Endothelial cell of hepatic sinusoid (primary cell): ENCODE data around the gene CASKIN1.
"Not testable (repeated sequence)": the region's sequence is repeated elsewhere in the genome, so short reads cannot be mapped to it uniquely, and the experiment has no call there.

Experiments used
- in situ Hi-C: cut with HindIII; loops from 2 replicates; pipeline ENCODE4 v1.10.0; 2017; ENCODE audit warnings: low sequenced_read_pairs

CASKIN1 gene

DNA sequence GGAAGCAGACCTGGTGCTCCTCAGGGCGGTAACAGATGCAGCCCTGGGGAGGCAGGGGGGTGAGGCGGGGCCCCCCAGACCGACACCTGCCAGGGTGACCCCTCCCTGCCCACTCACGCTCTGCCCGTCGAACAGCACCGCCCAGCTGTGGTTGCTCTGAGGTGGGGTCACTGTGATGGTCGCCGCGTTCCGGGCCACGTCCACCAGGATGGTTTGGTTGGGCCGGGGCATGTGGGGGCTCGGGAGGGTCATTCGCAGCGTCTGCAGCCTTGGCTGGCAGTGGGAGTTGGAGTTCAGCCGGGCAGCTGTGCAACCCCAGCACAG is 13.6 kb upstream of the CASKIN1 start:
- in situ Hi-C loops = no loop called here

DNA sequence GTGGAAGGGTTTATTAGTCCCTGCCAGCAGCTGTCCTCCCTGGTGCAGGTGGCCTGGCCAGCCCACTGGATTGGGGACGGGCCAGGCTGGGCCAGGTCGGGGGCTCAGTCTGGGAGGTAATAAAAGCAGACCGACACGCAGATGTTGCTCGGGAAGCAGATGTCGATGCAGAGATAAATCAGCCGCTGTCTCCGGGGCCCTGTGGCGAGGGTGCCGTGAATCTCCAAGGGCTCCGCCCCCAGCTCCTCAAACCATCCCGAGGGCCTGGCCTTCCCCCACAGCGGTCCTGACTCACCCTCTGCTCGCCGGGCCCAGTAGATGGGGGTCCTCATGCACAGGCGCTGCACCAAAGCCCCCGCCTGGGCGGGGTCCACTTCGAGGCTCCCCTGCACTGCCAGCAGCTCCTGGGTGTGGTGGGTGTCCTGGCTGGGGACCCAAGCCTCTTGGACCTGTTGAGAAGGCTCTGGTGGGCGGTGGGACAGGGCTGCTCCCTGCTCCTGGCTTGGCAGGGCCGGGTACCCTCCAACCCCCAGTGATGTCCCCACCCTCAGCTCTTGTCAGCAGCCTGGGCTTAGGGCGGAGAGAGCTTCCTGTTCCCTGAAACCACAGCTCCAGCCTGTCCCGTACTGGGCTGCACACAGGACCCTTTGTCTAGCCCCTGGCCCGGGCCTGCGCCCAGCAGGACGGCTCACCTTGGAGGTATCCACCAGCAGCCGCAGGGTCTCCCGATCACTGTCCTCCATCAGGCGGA is 13.0 kb upstream of the CASKIN1 start:
- in situ Hi-C loops = no loop called here

DNA sequence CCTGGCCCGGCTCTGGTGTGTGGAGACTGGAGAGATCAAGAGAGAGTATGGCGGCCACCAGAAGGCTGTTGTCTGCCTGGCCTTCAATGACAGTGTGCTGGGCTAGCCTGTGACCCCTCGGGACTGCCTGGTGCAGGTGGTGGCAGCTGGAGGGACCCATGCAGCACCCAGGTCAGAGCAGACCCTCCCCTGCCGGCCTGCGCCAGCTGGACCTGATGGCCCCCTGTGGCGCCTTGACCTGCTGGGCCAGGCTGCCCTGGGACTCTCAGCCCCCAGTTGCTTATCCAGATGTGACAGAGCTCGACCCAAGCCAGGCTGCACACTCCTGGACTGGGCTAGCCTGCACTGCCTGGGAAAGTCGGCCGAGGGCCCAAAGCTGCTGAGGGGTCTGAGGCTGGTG is 12.4 kb upstream of the CASKIN1 start:
- in situ Hi-C loops = no loop called here

DNA sequence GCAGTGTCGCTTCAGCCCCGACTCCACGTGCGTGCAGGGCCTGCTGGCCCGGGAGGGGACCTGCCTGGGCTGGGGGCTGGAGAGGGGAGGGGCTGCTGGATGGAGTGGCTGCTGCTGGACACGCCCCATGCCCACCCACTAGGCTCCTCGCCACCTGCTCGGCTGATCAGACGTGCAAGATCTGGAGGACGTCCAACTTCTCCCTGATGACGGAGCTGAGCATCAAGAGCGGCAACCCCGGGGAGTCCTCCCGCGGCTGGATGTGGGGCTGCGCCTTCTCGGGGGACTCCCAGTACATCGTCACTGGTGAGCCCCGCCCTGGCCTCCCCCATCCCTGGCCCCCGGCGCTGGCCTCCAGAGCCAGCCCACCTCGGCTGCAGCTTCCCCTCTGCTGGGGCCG is 11.9 kb upstream of the CASKIN1 start:
- in situ Hi-C loops = no loop called here

DNA sequence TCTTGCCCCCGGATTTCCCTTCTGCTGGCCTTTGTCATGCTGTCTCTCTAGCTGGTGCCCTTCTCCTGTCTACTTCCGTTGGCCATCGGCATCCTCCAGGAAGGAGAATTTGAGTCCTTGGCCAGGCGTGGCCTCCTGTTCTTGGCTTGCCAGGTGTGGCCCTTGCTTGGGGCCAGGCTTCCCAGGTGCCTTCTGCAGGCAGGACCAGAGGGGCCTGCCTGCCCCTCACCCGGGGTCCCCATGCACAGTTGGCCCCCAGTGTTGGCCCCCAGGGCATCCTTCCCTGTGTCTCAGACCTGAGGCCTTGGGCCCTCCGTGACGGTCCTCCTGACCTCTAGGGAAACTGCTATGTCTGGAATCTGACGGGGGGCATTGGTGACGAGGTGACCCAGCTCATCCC is 11.5 kb upstream of the CASKIN1 start:
- in situ Hi-C loops = no loop called here

GRCh38 chr16:2206780-2207433 is 10.5 kb upstream of the CASKIN1 start:
- in situ Hi-C loops = no loop called here

DNA sequence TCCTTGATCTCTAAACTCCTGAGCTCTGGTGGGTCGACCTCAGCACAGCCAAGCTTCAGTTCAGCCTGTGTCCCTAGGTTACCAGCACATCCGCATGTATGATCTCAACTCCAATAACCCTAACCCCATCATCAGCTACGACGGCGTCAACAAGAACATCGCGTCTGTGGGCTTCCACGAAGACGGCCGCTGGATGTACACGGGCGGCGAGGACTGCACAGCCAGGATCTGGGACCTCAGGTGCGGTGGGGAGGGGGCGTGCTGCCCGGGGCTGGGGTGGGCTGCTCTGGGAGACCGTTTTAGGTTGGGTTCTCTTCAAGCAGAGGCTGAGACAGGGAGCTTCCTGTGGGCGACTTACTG is 10.0 kb upstream of the CASKIN1 start:
- in situ Hi-C loops = no loop called here

DNA sequence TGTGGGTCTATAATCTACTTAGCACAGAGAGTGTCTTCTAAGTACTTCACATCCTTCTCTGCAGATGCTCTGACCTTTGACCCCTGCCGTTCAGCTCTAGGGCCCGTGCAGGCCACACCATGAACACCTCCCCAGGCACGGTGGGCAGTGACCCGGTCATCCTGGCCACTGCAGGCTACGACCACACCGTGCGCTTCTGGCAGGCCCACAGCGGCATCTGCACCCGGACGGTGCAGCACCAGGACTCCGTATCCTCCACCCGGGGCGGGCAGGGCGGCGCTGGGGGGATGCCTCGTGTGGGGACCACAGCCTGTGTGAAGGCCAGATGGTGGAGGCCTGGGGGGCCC is 9.5 kb upstream of the CASKIN1 start:
- in situ Hi-C loops = no loop called here

GRCh38 chr16:2205104-2205966 is 8.9 kb upstream of the CASKIN1 start, which contains the start of gene MLST8:
TSS of gene MLST8 (plus strand) at chr16:2205454. CDS start at chr16:2206086, 632 bp downstream.
- in situ Hi-C loops = no loop called here

- in situ Hi-C loops = no loop called here
These were observed 8.2 kb upstream of the CASKIN1 start for GRCh38 chr16:2204416-2205103.

DNA sequence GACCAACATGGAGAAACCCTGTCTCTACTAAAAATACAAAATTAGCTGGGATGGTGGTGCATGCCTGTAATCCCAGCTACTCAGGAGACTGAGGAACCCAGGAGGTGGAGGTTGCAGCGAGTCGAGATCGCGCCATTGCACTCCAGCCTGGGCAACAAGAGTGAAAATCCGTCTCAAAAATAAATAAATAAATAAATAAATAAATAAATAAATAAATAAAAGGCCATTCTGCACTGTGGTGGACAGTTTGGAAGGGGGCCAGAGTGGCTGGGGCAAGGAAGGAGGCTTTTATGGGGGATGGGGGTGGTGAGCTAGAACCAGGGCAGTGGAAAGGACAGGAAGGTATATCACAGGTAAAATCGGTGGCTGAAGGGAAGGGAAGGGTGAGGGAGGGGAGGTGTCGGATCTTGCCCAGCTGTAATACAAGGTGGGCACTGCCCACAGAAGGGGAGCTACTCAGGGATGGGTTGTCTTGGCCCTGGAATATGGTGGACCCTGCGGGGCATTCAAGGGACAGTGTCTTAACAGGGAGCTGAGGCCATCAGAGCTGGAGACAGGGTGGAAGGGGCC is 6.8 kb upstream of the CASKIN1 start:
- in situ Hi-C loops = not testable (repeated sequence)

- in situ Hi-C loops = no loop called here
These were observed 3.9 kb upstream of the CASKIN1 start for GRCh38 chr16:2200313-2200712.

DNA sequence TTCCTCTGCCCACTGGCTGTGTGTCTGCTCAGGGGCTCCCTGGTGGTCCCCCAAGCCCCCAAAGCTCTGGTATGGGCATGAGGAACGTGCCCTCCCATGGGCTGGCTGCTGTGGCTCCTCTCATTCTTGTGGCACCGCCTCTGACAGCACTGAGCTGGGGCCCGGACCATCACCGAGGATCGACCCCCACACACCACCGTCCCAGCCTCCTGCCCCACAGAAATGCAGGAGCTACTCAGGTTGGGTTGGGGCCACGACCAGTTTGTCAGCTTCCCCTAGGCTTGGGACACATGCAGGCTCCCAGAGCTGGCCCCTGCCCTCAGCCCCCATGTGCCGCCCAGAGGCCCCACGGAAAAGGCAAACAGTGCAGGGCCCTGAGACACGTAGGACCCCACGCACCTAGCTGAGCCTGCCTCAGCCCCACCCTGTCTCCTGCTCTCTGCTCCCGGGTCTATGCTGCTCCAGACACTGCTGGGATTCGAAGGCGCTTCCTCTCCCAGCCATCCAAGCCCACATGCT is 3.3 kb upstream of the CASKIN1 start:
- in situ Hi-C loops = no loop called here

DNA sequence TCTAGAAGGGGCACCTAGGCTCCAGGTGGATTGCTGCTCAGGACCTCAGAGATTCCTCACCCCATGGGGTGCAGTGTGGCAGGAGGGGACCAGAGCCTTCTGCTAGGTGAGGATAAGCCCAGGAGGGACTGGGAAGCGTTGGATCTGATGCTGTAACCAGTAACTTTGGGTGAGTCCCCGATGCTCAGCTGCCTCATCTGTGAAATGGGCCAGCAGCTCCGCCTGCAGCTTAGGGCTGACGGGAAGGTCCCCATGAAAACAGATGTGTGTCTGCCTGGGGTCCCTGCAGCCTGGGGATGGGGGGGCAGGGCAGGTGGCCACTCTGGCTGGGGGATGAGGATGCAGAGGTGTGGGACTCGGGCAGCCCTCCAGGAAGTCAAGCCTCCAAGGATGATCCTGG is 2.7 kb upstream of the CASKIN1 start:
- in situ Hi-C loops = no loop called here

- in situ Hi-C loops = no loop called here
These were observed 1.9 kb upstream of the CASKIN1 start for GRCh38 chr16:2198283-2198682.

DNA sequence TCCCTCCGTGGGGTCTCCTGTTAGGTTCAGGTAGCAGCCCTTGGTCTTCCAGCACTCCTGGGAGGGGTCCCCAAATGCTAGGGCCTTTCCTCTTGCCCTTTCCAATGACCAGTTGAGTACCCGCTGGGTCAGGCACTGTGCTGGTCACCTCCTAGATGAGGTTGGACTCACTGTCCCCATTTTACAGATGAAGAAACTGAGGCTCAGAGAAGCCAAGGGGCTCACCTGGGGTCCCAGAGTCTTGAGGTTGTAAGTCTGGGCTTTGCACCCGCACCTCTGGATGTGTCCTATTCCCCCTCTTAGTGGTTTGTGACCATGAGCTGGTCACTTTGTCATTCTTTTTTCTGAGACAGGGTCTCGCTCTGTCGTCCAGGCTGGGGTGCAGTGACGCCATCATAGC is 1.4 kb upstream of the CASKIN1 start:
- in situ Hi-C loops = no loop called here

- in situ Hi-C loops = no loop called here
These were observed 641 bp upstream of the CASKIN1 start for GRCh38 chr16:2196981-2197511.

- in situ Hi-C loops = no loop called here
These were observed 863 bp downstream of the CASKIN1 start for GRCh38 chr16:2195322-2196161.

GRCh38 chr16:2194852-2195321 is 1.5 kb downstream of the CASKIN1 start:
- in situ Hi-C loops = no loop called here
